ENCODE measurements around the gene YTHDF1. TPM values are rescaled to one million over a fixed set of nuclear protein-coding genes. Genes with fewer than 3 reads are reported as not detected.

YTHDF1 gene
- total and polyA plus RNA-seq, 12 donors = 15.3 to 31.6 (median 21.4) TPM

- no peak overlapping the region for H3K27ac ChIP-seq
- peaks cover 20 to 91% (median 78%) of the 10 kb centered on the region in 7 donors for H3K27me3 ChIP-seq
- H3K9me3 ChIP-seq = no peaks in the 10 kb centered on the region
- 39% methylated on average over 8 of the region's 8 CpGs for WGBS, 2 donors
- TF ChIP-seq CTCF (IDR thresholded peaks at IDR 0.05) = no peak
- H3K4me3 ChIP-seq = no peak overlapping the region
- peaks cover 0 to 8% (median under 1%) of the 10 kb centered on the region in 9 donors for H3K4me1 ChIP-seq
- H3K36me3 ChIP-seq = no peaks in the 10 kb centered on the region
- intact Hi-C loops (cut with DNase I) = no loop called here
- no peak for DNase-seq
- ATAC-seq = no peak
These were observed 42.9 kb upstream of the YTHDF1 start for GRCh38 chr20:63258781-63259180.

- Histone ChIP-seq H3K4me3 (no peak overlapping the region), H3K36me3 (no peaks in the 10 kb centered on the region), H3K27me3 (peaks cover 25 to 92% (median 79%) of the 10 kb centered on the region in 7 donors), H3K4me1 (peaks cover 0 to 17% (median 9%) of the 10 kb centered on the region in 9 donors), H3K27ac (no peak overlapping the region), H3K9me3 (no peaks in the 10 kb centered on the region)
- ATAC-seq (no peak), DNase-seq (no peak)
- WGBS, 2 donors = 94 to 96% methylated on average over 13 of the region's 13 CpGs
- intact Hi-C loops (cut with DNase I) = no loop called here
- no peak for TF ChIP-seq CTCF (IDR thresholded peaks at IDR 0.05)
These were observed 41.7 kb upstream of the YTHDF1 start for GRCh38 chr20:63257629-63258028.

GRCh38 chr20:63256954-63257353 is 41.0 kb upstream of the YTHDF1 start:
- Histone ChIP-seq H3K27ac (no peak overlapping the region), H3K4me3 (no peak overlapping the region), H3K27me3 (peaks cover 31 to 92% (median 82%) of the 10 kb centered on the region in 7 donors), H3K36me3 (no peaks in the 10 kb centered on the region), H3K9me3 (no peaks in the 10 kb centered on the region), H3K4me1 (peaks cover 0 to 17% (median 9%) of the 10 kb centered on the region in 9 donors)
- no peak for TF ChIP-seq CTCF (IDR thresholded peaks at IDR 0.05)
- no peak for ATAC-seq
- no peak for DNase-seq
- 91 to 93% methylated on average over 4 of the region's 4 CpGs for WGBS, 2 donors
- intact Hi-C loops (cut with DNase I) = no loop called here

- H3K27ac ChIP-seq = no peak overlapping the region
- intact Hi-C loops (cut with DNase I) = no loop called here
- WGBS, 2 donors = 63 to 64% methylated on average over 31 of the region's 31 CpGs
- ATAC-seq = no peak
- H3K4me3 ChIP-seq = no peak overlapping the region
- no peak for DNase-seq
- H3K9me3 ChIP-seq = no peaks in the 10 kb centered on the region
- TF ChIP-seq CTCF (IDR thresholded peaks at IDR 0.05) = no peak
- H3K36me3 ChIP-seq = no peaks in the 10 kb centered on the region
- peaks cover 33 to 91% (median 80%) of the 10 kb centered on the region in 7 donors for H3K27me3 ChIP-seq
- peaks cover 0 to 17% (median 9%) of the 10 kb centered on the region in 9 donors for H3K4me1 ChIP-seq
These were observed 40.2 kb upstream of the YTHDF1 start for GRCh38 chr20:63255931-63256704.
